H1 (cell line): ENCODE measurements around the gene RABL6. TPM values are rescaled to one million over a fixed set of nuclear protein-coding genes. Genes with fewer than 3 reads are reported as not detected.

Experiments used
- CBX5 ChIP-seq: fragments of 300-800, 300-1000 bp; sonication (generic); IDR thresholded peaks from 2 replicates; pipeline ENCODE4 v1.7.1; 2016; ENCODE audit warnings: antibody characterized with exemption, low read length, low read depth
- CBX8 ChIP-seq: fragments of 300-800, 300-1000 bp; sonication (generic); IDR thresholded peaks from 2 replicates; pipeline ENCODE4 v1.7.1; 2016; ENCODE audit warnings: low read depth, low read length, borderline replicate concordance
- EGR1 ChIP-seq: IDR thresholded peaks from 2 replicates; pipeline ENCODE4 v1.6.1; 2011; ENCODE audit warnings: low read depth, low read length, borderline replicate concordance
- NRF1 ChIP-seq: IDR thresholded peaks from 2 replicates; pipeline ENCODE4 v1.6.1; 2011; ENCODE audit warnings: mild to moderate bottlenecking, low read depth, low read length, improper control_type of control experiment
- SAP30 ChIP-seq: fragments of 300-600 bp; sonication (generic); IDR thresholded peaks from 2 replicates; pipeline ENCODE4 v1.7.1; 2012; ENCODE audit warnings: low read length, moderate library complexity, mild to moderate bottlenecking, inconsistent platforms; ENCODE audit not compliant: insufficient read depth, insufficient replicate concordance
- polyA plus RNA-seq, 7 experiments: library from polyadenylated mRNA; depleted of rRNA in 3 of 7; stranded (reverse) in 5 of 7; unstranded in 2 of 7; fragments of >200 nt in 5 of 7; fragments of 200-250 nt in 2 of 7; gene quantifications; 1 replicate in 5 of 7; 2 replicates in 1 of 7; 4 replicates in 1 of 7; pipeline versions ENCODE4 v1.2.1 to v1.2.3, GENCODE V29; 2011 to 2013; ENCODE audit warnings: missing spikeins in 2 of 7, mixed read lengths in 2 of 7
- total RNA-seq: library from RNA; stranded (reverse); fragmentation: NEBNext Ultra II Directional; extraction: Animal tissue kit (Norgen Biotek cat#: 25700); gene quantifications from 2 replicates; pipeline ENCODE4 v1.2.1, GENCODE V29; 2021

RABL6 gene
- total and polyA plus RNA-seq, 2 of the 8 experiments (the other 6 are each of a cell fraction or from before 2014, with no cell fraction given): 70.1 to 130 TPM

GRCh38 chr9:136776947-136777346 is 30.8 kb upstream of the RABL6 start (continued):
- no peak for TF ChIP-seq CBX5
- no peak for TF ChIP-seq NRF1
- TF ChIP-seq CBX8: no peak
- TF ChIP-seq EGR1: no peak
- TF ChIP-seq SAP30: no peak
